ENCODE data around the gene DNAJB12.
A peak's percentile ranks its signal among the peaks of the same experiment; 100 is the strongest.
"Not testable (repeated sequence)": the region's sequence is repeated elsewhere in the genome, so short reads cannot be mapped to it uniquely, and the experiment has no call there.

Gene DNAJB12

DNA sequence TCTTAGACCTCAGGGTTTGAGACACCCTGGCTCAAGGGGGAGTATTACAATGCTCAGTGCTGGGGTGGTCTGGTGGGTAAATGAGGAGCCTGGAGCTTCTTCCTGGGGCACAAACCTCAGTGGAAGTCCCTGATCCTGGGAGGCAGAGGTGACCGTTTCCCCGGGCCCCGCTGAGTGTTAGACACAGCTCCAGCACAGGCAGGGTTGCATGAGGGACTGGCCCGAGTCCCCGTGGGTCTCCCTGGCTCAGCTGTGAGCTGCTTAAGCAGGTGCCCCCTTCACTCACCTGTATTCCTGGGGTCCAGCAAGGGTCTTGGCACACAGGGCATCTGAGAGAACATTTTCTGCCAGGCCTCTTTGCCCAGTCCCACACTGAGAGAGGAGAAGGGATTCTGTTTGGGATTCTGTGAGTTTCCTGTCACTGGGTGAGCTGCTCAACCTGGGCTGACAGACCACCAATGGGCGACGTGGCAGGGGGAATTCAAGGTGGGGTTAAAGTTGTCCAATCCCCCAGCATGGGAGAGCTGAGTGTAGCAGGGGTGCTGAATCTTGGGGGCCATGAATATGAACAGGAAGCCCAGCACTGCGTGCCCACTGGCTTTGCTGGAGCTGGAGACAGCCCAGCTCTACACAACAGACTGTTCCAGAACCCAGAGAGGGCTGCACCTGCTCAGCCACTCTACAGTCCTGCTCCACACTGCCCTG, 51.1 kb downstream of the DNAJB12 start:
- Mint-ChIP-seq H3K27me3 (no peaks in the 10 kb centered on the region), H3K4me3 (no peak overlapping the region), H3K4me1 (peaks cover 29% of the 10 kb centered on the region), H3K36me3 (no peaks in the 10 kb centered on the region), H3K9me3 (no peaks in the 10 kb centered on the region), H3K27ac (no peak overlapping the region)
- ATAC-seq = no peak

GRCh38 chr10:72298592-72299519, 55.9 kb downstream of the DNAJB12 start:
- H3K4me1 Mint-ChIP-seq = peaks cover 46% of the 10 kb centered on the region
- peak overlapping the region; percentile 99 for H3K27ac Mint-ChIP-seq
- H3K36me3 Mint-ChIP-seq = no peaks in the 10 kb centered on the region
- H3K9me3 Mint-ChIP-seq = no peaks in the 10 kb centered on the region
- no peak overlapping the region for H3K4me3 Mint-ChIP-seq
- no peaks in the 10 kb centered on the region for H3K27me3 Mint-ChIP-seq
- ATAC-seq = no peak

DNA sequence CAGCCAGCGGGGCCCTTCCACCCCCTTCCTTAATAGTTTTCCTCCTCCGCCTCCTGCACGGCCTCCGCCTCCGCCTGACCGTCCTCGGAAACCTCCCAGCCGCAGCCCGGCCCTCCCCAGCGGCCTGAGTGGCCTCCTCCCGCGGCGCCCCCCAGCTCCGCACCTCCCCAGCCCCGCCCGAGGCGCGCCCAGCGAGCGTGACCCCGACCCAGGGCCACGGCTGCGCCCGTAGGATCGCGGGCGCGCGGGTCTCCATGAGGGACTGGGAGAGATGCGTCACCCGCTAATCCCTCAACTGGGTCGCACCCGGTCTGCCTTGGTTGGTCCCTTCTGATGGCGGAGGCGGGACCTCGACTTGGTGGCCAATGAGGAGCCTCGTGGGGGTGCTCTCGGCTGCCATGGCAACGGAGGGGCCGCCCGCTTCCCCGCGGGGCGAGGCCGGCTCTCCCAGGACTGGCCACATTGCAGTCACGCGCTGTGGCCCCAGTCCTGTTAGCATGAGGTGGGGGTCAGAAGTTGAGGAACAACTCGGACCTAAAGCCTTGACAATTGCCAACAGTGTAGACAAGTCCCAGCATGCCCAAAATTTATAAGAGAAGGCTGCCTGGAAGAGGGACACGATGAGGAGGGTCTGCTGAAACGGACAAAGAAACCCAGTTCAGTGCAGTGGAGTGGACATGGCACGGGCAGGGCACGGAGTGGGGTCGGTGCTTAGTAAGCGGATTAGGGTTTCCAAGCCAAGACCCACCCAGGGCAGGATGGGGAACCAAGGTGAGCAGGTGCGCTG, 56.7 kb downstream of the DNAJB12 start:
- H3K4me1 Mint-ChIP-seq = peaks cover 51% of the 10 kb centered on the region
- no peaks in the 10 kb centered on the region for H3K36me3 Mint-ChIP-seq
- peak; percentile 88 for ATAC-seq
- no peaks in the 10 kb centered on the region for H3K27me3 Mint-ChIP-seq
- H3K4me3 Mint-ChIP-seq = peak overlapping the region; percentile 79
- H3K9me3 Mint-ChIP-seq = no peaks in the 10 kb centered on the region
- peak overlapping the region; percentile 99 for H3K27ac Mint-ChIP-seq

- H3K36me3 Mint-ChIP-seq = no peaks in the 10 kb centered on the region
- peak overlapping the region; percentile 99 for H3K27ac Mint-ChIP-seq
- peaks cover 58% of the 10 kb centered on the region for H3K4me1 Mint-ChIP-seq
- ATAC-seq = peak; percentile 87
- H3K27me3 Mint-ChIP-seq = no peaks in the 10 kb centered on the region
- H3K4me3 Mint-ChIP-seq = peak overlapping the region; percentile 79
- no peaks in the 10 kb centered on the region for H3K9me3 Mint-ChIP-seq
These were observed 57.4 kb downstream of the DNAJB12 start for GRCh38 chr10:72297281-72297804.

- not testable (repeated sequence) for H3K36me3 Mint-ChIP-seq, H3K27me3 Mint-ChIP-seq, ATAC-seq, H3K9me3 Mint-ChIP-seq
- Mint-ChIP-seq H3K4me1 (peaks cover 63% of the 10 kb centered on the region), H3K4me3 (peak overlapping the region; percentile 79), H3K27ac (peak overlapping the region; percentile 99)
These were observed 57.9 kb downstream of the DNAJB12 start for GRCh38 chr10:72296829-72297280.

DNA sequence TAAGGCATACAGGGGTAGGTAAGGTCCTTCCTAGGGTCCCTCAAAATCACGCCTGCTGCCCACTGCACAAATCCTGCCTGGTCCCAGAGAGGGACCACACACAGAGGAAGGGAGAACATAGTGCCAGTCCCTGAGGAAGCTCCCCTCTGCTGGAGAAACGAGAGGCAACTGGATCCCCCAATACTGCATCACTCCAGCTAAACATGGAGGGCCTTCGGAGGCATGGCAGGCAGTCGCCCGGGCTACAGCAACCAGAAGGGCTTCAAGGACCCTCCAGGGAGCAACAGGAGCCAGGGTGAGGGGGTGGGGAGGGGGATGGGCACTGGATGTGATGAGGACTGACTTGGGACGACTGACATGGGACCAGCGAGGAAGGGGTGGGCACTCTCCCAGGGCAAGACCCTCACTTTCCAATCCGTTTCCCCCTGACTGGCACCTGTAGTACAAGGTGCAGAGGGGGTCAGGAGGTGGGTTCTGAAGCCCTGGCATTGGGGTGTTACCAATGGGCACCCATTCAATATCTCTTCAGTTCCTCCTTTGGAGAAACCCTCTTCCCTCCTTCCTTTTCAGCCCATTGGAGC, 59.3 kb downstream of the DNAJB12 start:
- no peaks in the 10 kb centered on the region for H3K27me3 Mint-ChIP-seq
- no peak for ATAC-seq
- peak overlapping the region; percentile 38 for H3K4me3 Mint-ChIP-seq
- H3K36me3 Mint-ChIP-seq = no peaks in the 10 kb centered on the region
- peak overlapping the region; percentile 99 for H3K27ac Mint-ChIP-seq
- H3K9me3 Mint-ChIP-seq = no peaks in the 10 kb centered on the region
- peaks cover 65% of the 10 kb centered on the region for H3K4me1 Mint-ChIP-seq

DNA sequence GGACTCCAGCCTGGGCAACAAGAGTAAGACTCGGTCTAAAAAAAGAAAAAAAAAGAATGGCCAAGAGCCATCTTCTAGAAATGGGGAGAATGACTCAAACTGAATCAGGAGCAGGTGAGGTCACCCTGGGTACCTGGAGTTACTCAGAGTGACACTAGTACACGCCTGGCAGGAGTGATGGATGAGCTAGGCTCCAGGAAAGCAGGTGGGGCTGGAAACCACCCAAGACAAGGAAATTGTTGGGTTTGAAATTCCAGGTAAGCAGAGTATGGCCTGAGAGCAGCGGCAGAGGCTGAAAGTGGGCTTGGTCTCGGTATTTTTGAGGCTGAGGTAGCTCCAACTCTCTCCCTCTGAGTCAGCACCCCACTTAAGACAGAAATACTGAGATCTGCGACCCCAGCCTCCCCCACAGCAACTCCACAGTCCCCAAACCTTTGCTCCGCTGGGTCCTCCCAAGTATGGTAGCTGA, 62.5 kb downstream of the DNAJB12 start:
- Mint-ChIP-seq H3K9me3 (no peaks in the 10 kb centered on the region), H3K27ac (peak overlapping the region; percentile 72), H3K4me1 (peaks cover 53% of the 10 kb centered on the region), H3K27me3 (no peaks in the 10 kb centered on the region), H3K4me3 (no peak overlapping the region), H3K36me3 (no peaks in the 10 kb centered on the region)
- no peak for ATAC-seq

- no peaks in the 10 kb centered on the region for H3K36me3 Mint-ChIP-seq
- no peaks in the 10 kb centered on the region for H3K9me3 Mint-ChIP-seq
- peaks cover 56% of the 10 kb centered on the region for H3K4me1 Mint-ChIP-seq
- H3K27ac Mint-ChIP-seq = peak overlapping the region; percentile 47
- no peak for ATAC-seq
- no peak overlapping the region for H3K4me3 Mint-ChIP-seq
- no peaks in the 10 kb centered on the region for H3K27me3 Mint-ChIP-seq
These were observed 63.6 kb downstream of the DNAJB12 start for GRCh38 chr10:72291019-72291532.

DNA sequence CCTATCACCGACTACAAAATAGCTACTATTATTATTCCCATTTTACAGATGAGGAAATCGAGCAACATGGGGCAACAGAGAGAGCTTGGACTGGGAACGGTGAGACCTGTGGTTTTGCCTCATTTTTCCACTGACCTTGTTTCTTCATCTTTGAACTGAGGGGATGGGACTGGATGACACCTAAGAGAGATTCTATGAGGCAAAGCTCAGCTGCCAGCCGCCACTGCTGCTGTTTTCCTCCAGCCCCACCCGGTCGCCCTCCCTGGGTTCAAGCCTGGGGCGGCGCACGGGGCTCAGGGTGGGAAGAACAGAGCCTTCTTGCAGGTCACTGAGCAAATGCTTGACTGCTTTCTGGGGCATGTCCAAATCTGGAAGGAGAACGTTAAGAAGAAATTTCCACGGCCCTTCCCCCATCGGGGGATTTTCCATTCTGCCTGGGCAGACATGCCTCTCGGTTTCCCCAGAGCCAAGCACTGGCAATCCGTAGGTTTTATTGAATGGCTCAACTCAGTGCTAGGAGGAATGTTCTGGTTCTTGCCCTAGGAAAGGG, 68.7 kb downstream of the DNAJB12 start:
- H3K9me3 Mint-ChIP-seq = no peaks in the 10 kb centered on the region
- H3K4me3 Mint-ChIP-seq = no peak overlapping the region
- peak; percentile 43 for ATAC-seq
- peak overlapping the region; percentile 21 for H3K27ac Mint-ChIP-seq
- no peaks in the 10 kb centered on the region for H3K36me3 Mint-ChIP-seq
- H3K27me3 Mint-ChIP-seq = no peaks in the 10 kb centered on the region
- H3K4me1 Mint-ChIP-seq = peaks cover 34% of the 10 kb centered on the region

GRCh38 chr10:72283131-72283530, 71.6 kb downstream of the DNAJB12 start:
- no peak overlapping the region for H3K4me3 Mint-ChIP-seq
- H3K36me3 Mint-ChIP-seq = no peaks in the 10 kb centered on the region

More at GRCh38 chr10:72283131-72283530, 71.6 kb downstream of the DNAJB12 start:
- H3K27me3 Mint-ChIP-seq = no peaks in the 10 kb centered on the region
- H3K9me3 Mint-ChIP-seq = no peaks in the 10 kb centered on the region
- H3K27ac Mint-ChIP-seq = no peak overlapping the region
- peaks cover 43% of the 10 kb centered on the region for H3K4me1 Mint-ChIP-seq
- no peak for ATAC-seq

Data from stimulated activated memory B cell treated with anti-CD40 and anti-IgM and Interleukin-4, amounts not matched to agents 10 μg/mL and 1 μg/mL and 100 μg/mL, for 72 hours (primary cell).